Endothelial cell of umbilical vein (primary cell): Measurements from ENCODE around the gene HAL. TPM values are rescaled to one million over a fixed set of nuclear protein-coding genes. Genes with fewer than 3 reads are reported as not detected.

ENCODE experiments used
- BruUV-seq: library from RNA; stranded (reverse); fragments of 400-500 nt; replicated peaks from 2 replicates; lab custom pipeline; 2021; lab: Mats Ljungman, UMichigan
- CTCF ChIA-PET: fragments of 300-600, 350-600 bp; sonication (Branson Sonifier 250); formaldehyde crosslinking; loops from one replicate; lab custom pipeline; 2021; ENCODE audit warnings: antibody characterized with exemption, inconsistent platforms; lab: Charles Lee
- POLR2A ChIA-PET: fragments of 300-600, 350-600 bp; sonication (Branson Sonifier 250); formaldehyde crosslinking; loops from one replicate; lab custom pipeline; 2021; ENCODE audit warnings: antibody characterized with exemption, inconsistent platforms; lab: Charles Lee
- DNase-seq: peaks from one replicate; pipeline ENCODE4 v3.0.0-alpha.2; 2011; ENCODE audit warnings: low read depth, low spot score
- FAIRE-seq: peaks from 2 replicates; lab custom pipeline; 2011; peaks lifted over from hg19 to GRCh38; lab: Jason Lieb, UNC
- H2AFZ ChIP-seq: 2 replicates; pipeline ENCODE4 v1.6.0; 2012; ENCODE audit warnings: low read depth, low read length, control low read depth, inconsistent platforms
- H3K27ac ChIP-seq: 2 replicates; pipeline ENCODE4 v1.5.1; 2011; ENCODE audit warnings: low read depth, mild to moderate bottlenecking, control low read depth, low read length, moderate library complexity; ENCODE audit not compliant: insufficient read depth
- H3K27me3 ChIP-seq, 2 experiments: 2 replicates each; pipeline versions ENCODE4 v1.6.0 to v1.6.1; 2011; ENCODE audit warnings: low read length in 2 of 2, mixed read lengths in 1 of 2; ENCODE audit not compliant: control insufficient read depth in 2 of 2, insufficient read depth in 2 of 2
- H3K36me3 ChIP-seq, 2 experiments: 2 replicates in 1 of 2; 3 replicates in 1 of 2; pipeline ENCODE4 v1.5.1; 2011; ENCODE audit warnings: low read length in 2 of 2, mild to moderate bottlenecking in 1 of 2, moderate library complexity in 1 of 2; ENCODE audit not compliant: control insufficient read depth in 2 of 2, insufficient read depth in 2 of 2; ENCODE audit errors: extremely low read depth in 1 of 2
- H3K4me1 ChIP-seq: 3 replicates; pipeline ENCODE4 v1.5.1; 2011; ENCODE audit warnings: mild to moderate bottlenecking, low read length; ENCODE audit not compliant: control insufficient read depth, insufficient read depth; ENCODE audit errors: extremely low read depth
- H3K4me2 ChIP-seq: 2 replicates; pipeline ENCODE4 v1.6.1; 2011; ENCODE audit warnings: low read length, control low read depth, mixed read lengths; ENCODE audit not compliant: insufficient read depth
- H3K4me3 ChIP-seq, 3 experiments: fragments of 200-600 bp in 1 of 3; sonication (generic), shearing (Covaris generic) in 1 of 3; replicated peaks in 1 of 3; 2 replicates each; pipeline ENCODE4 v1.5.1; 2011 to 2016; ENCODE audit warnings: control low read depth in 3 of 3, low read length in 3 of 3, mild to moderate bottlenecking in 2 of 3, inconsistent platforms in 1 of 3, low read depth in 1 of 3, moderate library complexity in 1 of 3; ENCODE audit not compliant: insufficient read depth in 1 of 3
- H3K79me2 ChIP-seq: 2 replicates; pipeline ENCODE4 v1.6.0; 2012; ENCODE audit warnings: low read length, inconsistent platforms; ENCODE audit not compliant: control insufficient read depth, insufficient read depth
- H3K9ac ChIP-seq: replicated peaks from 2 replicates; pipeline ENCODE3; 2011; ENCODE audit warnings: low read length, control low read depth; ENCODE audit not compliant: insufficient read depth; ENCODE audit errors: extremely low read depth
- H3K9me1 ChIP-seq: replicated peaks from 3 replicates; pipeline ENCODE4 v1.6.0; 2011; ENCODE audit warnings: mild to moderate bottlenecking, low read length; ENCODE audit not compliant: control insufficient read depth, insufficient read depth; ENCODE audit errors: extremely low read depth
- H3K9me3 ChIP-seq: replicated peaks from 2 replicates; pipeline ENCODE4 v1.5.1; 2012; ENCODE audit warnings: low read length, inconsistent platforms; ENCODE audit not compliant: control insufficient read depth, insufficient read depth
- H4K20me1 ChIP-seq: replicated peaks from 2 replicates; pipeline ENCODE3; 2011; ENCODE audit warnings: mild to moderate bottlenecking, low read length; ENCODE audit not compliant: control insufficient read depth, insufficient read depth; ENCODE audit errors: extremely low read depth
- EZH2 ChIP-seq: IDR thresholded peaks from 2 replicates; pipeline ENCODE4 v1.6.1; 2012; ENCODE audit warnings: borderline replicate concordance, low read depth, mild to moderate bottlenecking, moderate library complexity, low read length, inconsistent platforms; ENCODE audit not compliant: severe bottlenecking
- FOS ChIP-seq: IDR thresholded peaks from 2 replicates; pipeline ENCODE4 v1.6.1; 2011; ENCODE audit warnings: mild to moderate bottlenecking, low read length, moderate library complexity, borderline replicate concordance; ENCODE audit not compliant: insufficient read depth
- GATA2 ChIP-seq: IDR thresholded peaks from 2 replicates; pipeline ENCODE4 v1.7.0; 2011; ENCODE audit warnings: low read depth, mild to moderate bottlenecking, moderate library complexity, mixed read lengths, low read length; ENCODE audit not compliant: insufficient read length, insufficient read depth
- JUN ChIP-seq: IDR thresholded peaks from 2 replicates; pipeline ENCODE4 v1.6.1; 2011; ENCODE audit warnings: borderline replicate concordance, low read depth; ENCODE audit not compliant: insufficient read length, insufficient read depth
- MAX ChIP-seq: IDR thresholded peaks from 2 replicates; pipeline ENCODE4 v1.6.1; 2011; ENCODE audit not compliant: insufficient read depth, insufficient read length
- MYC ChIP-seq: IDR thresholded peaks from one replicate; pipeline ENCODE4 v1.6.1; 2011; ENCODE audit warnings: mild to moderate bottlenecking, low read depth, low read length
- POLR2A ChIP-seq: IDR thresholded peaks from 2 replicates; pipeline ENCODE4 v1.6.1; 2012; ENCODE audit warnings: low read depth, mild to moderate bottlenecking, control low read depth, low read length
- POLR2AphosphoS5 ChIP-seq: IDR thresholded peaks from 2 replicates; pipeline ENCODE4 v1.6.1; 2012; ENCODE audit warnings: low read depth, mild to moderate bottlenecking, control low read depth, low read length, moderate library complexity; ENCODE audit not compliant: insufficient read depth
- dilution Hi-C: fragments of 300-500 bp; cut with MboI; formaldehyde crosslinking; loops from one replicate; pipeline ENCODE4 v1.15.0; 2019; ENCODE audit warnings: low sequenced_read_pairs; ENCODE audit not compliant: extremely low pct_ligation_motif_present
- intact Hi-C: fragments of 100-400 bp; cut with micrococcal nuclease; formaldehyde crosslinking; loops from one replicate; pipeline ENCODE4 v1.10.0; 2022
- polyA plus RNA-seq, 4 experiments: library from polyadenylated mRNA; depleted of rRNA in 3 of 4; stranded (reverse) in 3 of 4; unstranded in 1 of 4; fragments of >200 nt; gene quantifications; 2 replicates each; pipeline versions ENCODE4 v1.2.1 to v1.2.3, GENCODE V29; 2011 to 2012; ENCODE audit warnings: missing spikeins in 1 of 4
- total RNA-seq: library from RNA; stranded (reverse); gene quantifications from 2 replicates; pipeline ENCODE4 v1.2.3, GENCODE V29; 2021
- TF ChIP-seq, protein P1 (sequence below), 2 donors: IDR thresholded peaks; 1 replicate in 1 of 2; 2 replicates in 1 of 2; pipeline ENCODE4 v1.5.1; 2011; ENCODE audit warnings: low read length in 2 of 2, mild to moderate bottlenecking in 2 of 2, moderate library complexity in 2 of 2, control low read depth in 1 of 2, inconsistent platforms in 1 of 2, low read depth in 1 of 2; ENCODE audit not compliant: insufficient read depth in 1 of 2; ENCODE audit errors: extremely low read depth in 1 of 2

Gene HAL
- total and polyA plus RNA-seq, 2 donors (not counting 3 experiments of a cell fraction or from before 2014, with no cell fraction given) = 0.18 to 0.62 TPM

DNA sequence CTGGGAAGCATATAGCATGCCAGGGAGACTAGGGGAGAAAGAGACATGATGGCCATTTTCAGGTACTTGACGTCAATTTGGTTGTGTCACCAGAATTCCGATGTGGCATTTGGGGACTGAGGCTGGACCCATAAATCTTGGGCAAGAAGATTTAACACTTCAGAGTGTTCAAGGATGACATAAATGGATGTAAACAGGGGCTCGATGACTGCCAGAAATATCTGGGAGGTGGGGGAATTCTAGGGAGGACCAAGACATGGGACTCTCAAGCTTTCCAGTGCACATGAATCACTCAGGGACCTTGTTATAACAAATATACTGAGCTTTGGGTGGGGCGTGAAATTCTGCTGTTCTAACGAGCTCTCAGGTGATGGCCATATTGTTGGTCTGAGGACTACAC lies 17.8 kb downstream of the HAL start:
- no TSS peak for BruUV-seq

More for the DNA sequence above, 17.8 kb downstream of the HAL start:
- dilution Hi-C loops (no loop called here), intact Hi-C loops (no loop called here)
- Histone ChIP-seq H2AFZ (no peak overlapping the region), H3K9ac (no peak overlapping the region), H3K9me1 (no peaks in the 10 kb centered on the region), H3K27me3 (peaks cover 4 to 14% of the 10 kb centered on the region in 2 experiments), H3K27ac (no peak overlapping the region), H3K4me2 (no peak overlapping the region), H3K4me1 (no peaks in the 10 kb centered on the region), H3K9me3 (no peaks in the 10 kb centered on the region), H4K20me1 (no peaks in the 10 kb centered on the region), H3K36me3 (no peaks in the 10 kb centered on the region), H3K79me2 (no peaks in the 10 kb centered on the region), H3K4me3 (no peak overlapping the region)
- TF ChIP-seq MYC (no peak), FOS (no peak), EZH2 (no peak), GATA2 (no peak), POLR2A (no peak), MAX (no peak), POLR2AphosphoS5 (no peak), JUN (no peak)
- TF ChIP-seq, protein P1, sequence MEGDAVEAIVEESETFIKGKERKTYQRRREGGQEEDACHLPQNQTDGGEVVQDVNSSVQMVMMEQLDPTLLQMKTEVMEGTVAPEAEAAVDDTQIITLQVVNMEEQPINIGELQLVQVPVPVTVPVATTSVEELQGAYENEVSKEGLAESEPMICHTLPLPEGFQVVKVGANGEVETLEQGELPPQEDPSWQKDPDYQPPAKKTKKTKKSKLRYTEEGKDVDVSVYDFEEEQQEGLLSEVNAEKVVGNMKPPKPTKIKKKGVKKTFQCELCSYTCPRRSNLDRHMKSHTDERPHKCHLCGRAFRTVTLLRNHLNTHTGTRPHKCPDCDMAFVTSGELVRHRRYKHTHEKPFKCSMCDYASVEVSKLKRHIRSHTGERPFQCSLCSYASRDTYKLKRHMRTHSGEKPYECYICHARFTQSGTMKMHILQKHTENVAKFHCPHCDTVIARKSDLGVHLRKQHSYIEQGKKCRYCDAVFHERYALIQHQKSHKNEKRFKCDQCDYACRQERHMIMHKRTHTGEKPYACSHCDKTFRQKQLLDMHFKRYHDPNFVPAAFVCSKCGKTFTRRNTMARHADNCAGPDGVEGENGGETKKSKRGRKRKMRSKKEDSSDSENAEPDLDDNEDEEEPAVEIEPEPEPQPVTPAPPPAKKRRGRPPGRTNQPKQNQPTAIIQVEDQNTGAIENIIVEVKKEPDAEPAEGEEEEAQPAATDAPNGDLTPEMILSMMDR (IDR thresholded peaks at IDR 0.05; ENCODE audit: extremely low read depth in 1 of 2, insufficient read depth in 1 of 2, low read depth in 1 of 2, low read length in 2 of 2) = no peak
- ChIA-PET CTCF (no interaction called here), POLR2A (no interaction called here)
- no peak for FAIRE-seq
- DNase-seq = no peak
